Thoracic aorta (tissue), 2 donors: ENCODE measurements around the gene AJM1. TPM values are rescaled to one million over a fixed set of nuclear protein-coding genes. Genes with fewer than 3 reads are reported as not detected.
A peak's percentile ranks its signal among the peaks of the same experiment; 100 is the strongest.
"Not testable (repeated sequence)": the region's sequence is repeated elsewhere in the genome, so short reads cannot be mapped to it uniquely, and the experiment has no call there.

Experiments used
- ATAC-seq: fragments of 150-250 bp; one replicate; pipeline ENCODE4 v1.8.0; 2017; ENCODE audit warnings: low read depth; ENCODE audit not compliant: insufficient number of reproducible peaks, low FRiP score
- DNase-seq: peaks from one replicate; pipeline ENCODE4 v3.0.0-alpha.2; 2020; ENCODE audit warnings: low spot score
- H3K27ac ChIP-seq, 2 donors: fragments of 200-600 bp; sonication (generic); 1 replicate in 1 of 2; 2 replicates in 1 of 2; pipeline ENCODE4 v1.5.1; 2016; ENCODE audit warnings: mild to moderate bottlenecking in 2 of 2, moderate library complexity in 2 of 2
- H3K27me3 ChIP-seq: fragments of 200-600 bp; sonication (generic); replicated peaks from 2 replicates; pipeline ENCODE4 v1.6.0; 2016; ENCODE audit warnings: mild to moderate bottlenecking; ENCODE audit not compliant: insufficient read depth
- H3K36me3 ChIP-seq: fragments of 200-600 bp; sonication (generic); one replicate; pipeline ENCODE4 v1.5.1; 2016
- H3K4me1 ChIP-seq, 2 donors: fragments of 200-600 bp; sonication (generic); 1 replicate in 1 of 2; 2 replicates in 1 of 2; pipeline versions ENCODE4 v1.5.1 to v1.6.0; 2016; ENCODE audit warnings: low read depth in 2 of 2, mild to moderate bottlenecking in 1 of 2; ENCODE audit not compliant: control insufficient read depth in 1 of 2
- H3K4me3 ChIP-seq: fragments of 200-600 bp; sonication (generic); 2 replicates; pipeline ENCODE4 v1.5.1; 2016; ENCODE audit warnings: mild to moderate bottlenecking
- H3K9me3 ChIP-seq: fragments of 200-600 bp; sonication (generic); 2 replicates; pipeline ENCODE4 v1.5.1; 2016
- total RNA-seq, 2 donors: library from RNA; depleted of rRNA; stranded (reverse); fragments of >200 nt; gene quantifications; one replicate each; pipeline versions ENCODE4 v1.1.0 to v1.2.3, GENCODE V29; 2016
- TF ChIP-seq, protein P1 (sequence below): fragments of 200-600 bp; sonication (generic); IDR thresholded peaks from one replicate; pipeline ENCODE4 v1.5.1; 2019; ENCODE audit warnings: antibody characterized with exemption

Gene AJM1
- total RNA-seq, 2 donors from 2014 or later: 7.3 to 9.2 TPM

DNA sequence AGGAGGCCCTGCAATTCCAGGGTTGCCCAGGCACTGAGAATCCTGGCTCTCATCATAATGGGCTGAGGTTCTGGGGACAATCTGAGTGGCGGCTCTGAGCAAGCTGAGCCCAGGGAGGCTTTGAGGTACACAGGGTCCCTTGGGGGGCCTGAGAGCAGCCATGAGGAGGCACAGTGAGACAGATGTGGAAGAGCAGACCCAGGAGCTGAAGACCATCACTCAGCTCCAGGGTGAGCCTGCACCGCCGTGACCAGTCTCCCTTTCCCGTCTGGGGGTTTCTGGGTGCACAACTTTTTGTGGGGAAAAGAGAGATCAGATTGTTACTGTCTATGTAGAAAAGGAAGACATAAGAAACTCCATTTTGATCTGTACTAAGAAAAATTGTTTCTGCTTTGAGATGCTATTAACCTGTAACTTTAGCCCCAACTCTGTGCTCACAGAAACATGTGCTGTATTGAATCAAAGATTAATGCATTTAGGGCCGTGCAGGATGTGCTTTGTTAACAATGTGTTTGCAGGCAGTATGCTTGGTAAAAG is 46.0 kb upstream of the AJM1 start, which contains the start of gene CCDC183:
Gene CCDC183 (plus strand): TSS at position 101 of the 537 bp plus-strand sequence. CDS start 60 bp downstream, at position 161.
- TF ChIP-seq, protein P1, sequence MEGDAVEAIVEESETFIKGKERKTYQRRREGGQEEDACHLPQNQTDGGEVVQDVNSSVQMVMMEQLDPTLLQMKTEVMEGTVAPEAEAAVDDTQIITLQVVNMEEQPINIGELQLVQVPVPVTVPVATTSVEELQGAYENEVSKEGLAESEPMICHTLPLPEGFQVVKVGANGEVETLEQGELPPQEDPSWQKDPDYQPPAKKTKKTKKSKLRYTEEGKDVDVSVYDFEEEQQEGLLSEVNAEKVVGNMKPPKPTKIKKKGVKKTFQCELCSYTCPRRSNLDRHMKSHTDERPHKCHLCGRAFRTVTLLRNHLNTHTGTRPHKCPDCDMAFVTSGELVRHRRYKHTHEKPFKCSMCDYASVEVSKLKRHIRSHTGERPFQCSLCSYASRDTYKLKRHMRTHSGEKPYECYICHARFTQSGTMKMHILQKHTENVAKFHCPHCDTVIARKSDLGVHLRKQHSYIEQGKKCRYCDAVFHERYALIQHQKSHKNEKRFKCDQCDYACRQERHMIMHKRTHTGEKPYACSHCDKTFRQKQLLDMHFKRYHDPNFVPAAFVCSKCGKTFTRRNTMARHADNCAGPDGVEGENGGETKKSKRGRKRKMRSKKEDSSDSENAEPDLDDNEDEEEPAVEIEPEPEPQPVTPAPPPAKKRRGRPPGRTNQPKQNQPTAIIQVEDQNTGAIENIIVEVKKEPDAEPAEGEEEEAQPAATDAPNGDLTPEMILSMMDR: no peak
- Histone ChIP-seq H3K27ac (no peak within 1 kb of the TSS), H3K4me1 (peaks cover 16 to 25% of the 10 kb centered on the region in 2 donors), H3K36me3 (no peaks in the 10 kb centered on the region), H3K4me3 (no peak within 1 kb of the TSS), H3K27me3 (peaks cover 7% of the 10 kb centered on the region), H3K9me3 (no peaks in the 10 kb centered on the region)
- ATAC-seq: no peak
- no peak for DNase-seq

DNA sequence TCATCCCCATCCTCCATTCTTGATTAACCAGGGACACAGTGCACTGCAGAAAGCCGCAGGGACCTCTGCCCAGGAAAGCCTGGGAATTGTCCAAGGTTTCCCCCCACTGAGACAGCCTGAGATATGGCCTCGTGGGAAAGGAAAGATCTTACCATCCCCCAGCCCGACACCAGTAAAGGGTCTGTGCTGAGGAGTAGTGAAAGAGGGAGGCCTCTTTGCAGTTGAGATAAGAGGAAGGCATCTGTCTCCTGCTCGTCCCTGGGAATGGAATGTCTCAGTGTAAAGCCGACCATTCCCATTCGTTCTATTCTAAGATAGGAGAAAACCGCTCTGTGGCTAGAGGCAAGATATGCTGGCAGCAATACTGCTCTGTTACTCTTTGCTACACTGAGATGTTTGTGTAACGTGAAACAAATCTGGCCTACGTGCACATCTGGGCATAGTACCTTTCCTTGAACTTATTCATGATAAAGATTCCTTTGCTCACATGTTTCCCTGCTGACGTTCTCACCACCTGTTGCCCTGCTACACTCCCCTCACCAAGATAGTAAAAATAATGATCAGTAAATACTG is 45.4 kb upstream of the AJM1 start:
- peaks cover 14 to 22% of the 10 kb centered on the region in 2 donors for H3K4me1 ChIP-seq
- H3K4me3 ChIP-seq, H3K9me3 ChIP-seq, ATAC-seq, H3K27me3 ChIP-seq, H3K36me3 ChIP-seq, H3K27ac ChIP-seq, DNase-seq: not testable (repeated sequence)

DNA sequence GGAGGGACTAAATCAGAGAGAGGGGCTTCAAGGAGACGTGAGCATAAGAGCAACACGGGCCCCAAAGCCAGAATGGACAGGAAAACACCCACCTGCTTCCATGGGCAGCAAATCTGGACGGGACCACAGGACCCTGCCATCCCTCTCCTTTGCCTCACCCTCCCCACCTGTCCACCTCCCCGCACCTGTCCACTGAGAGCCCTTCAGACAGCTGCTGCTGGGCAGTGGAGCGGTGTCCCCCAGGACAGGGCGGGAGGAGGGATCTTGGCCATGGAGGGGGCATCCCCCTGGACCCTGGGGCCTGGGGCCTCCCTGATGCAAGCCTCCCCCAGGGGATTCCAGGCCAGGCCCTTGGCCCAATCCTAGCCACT is 43.6 kb upstream of the AJM1 start:
- DNase-seq: no peak
- Histone ChIP-seq H3K27ac (no peak overlapping the region), H3K9me3 (no peaks in the 10 kb centered on the region), H3K4me3 (no peak overlapping the region), H3K27me3 (peaks cover 7% of the 10 kb centered on the region), H3K36me3 (no peaks in the 10 kb centered on the region), H3K4me1 (peaks cover 14 to 15% of the 10 kb centered on the region in 2 donors)
- no peak for ATAC-seq
- TF ChIP-seq, protein P1: no peak

DNA sequence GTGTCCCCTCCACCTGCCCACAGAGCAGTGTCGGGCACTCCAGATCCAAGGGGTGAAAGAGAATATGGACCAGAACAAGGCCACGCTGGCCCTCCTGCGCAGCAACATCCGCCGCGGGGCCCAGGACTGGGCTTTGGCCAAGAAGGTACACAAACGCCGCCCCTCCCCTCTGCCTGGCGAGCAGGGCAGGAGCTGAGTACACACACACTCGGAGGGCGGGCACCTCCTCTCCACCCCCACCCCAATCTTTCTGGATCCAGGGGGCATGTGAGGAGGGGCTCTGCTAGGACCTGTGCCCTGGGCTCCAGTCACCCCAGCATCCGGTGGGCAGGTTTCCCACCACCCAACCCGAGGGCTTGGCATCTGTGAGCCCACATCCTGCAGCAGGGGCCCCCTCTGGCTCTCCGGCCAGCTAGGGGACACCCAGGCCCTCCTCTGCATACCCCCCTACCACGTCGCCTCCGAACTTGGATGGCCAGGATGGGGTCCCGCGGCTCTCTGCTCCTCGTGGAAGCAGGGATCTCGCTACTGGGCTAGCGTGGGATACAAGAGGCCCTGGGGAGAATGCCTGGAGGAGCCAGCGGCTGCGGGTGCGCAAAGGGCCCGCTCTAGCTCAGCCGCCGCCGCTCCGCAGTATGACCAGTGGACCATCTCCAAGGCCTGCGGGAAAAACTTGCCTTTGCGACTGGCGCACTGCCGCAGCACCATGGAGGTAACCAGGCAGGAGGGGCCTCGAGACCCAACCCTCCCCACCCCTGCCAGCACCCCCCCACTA is 43.0 kb upstream of the AJM1 start:
- peaks cover 7% of the 10 kb centered on the region for H3K27me3 ChIP-seq
- H3K4me1 ChIP-seq: peaks cover 14 to 15% of the 10 kb centered on the region in 2 donors
- ATAC-seq (no peak), DNase-seq (no peak)
- no peaks in the 10 kb centered on the region for H3K9me3 ChIP-seq
- H3K36me3 ChIP-seq: no peaks in the 10 kb centered on the region
- no peak overlapping the region for H3K27ac ChIP-seq
- TF ChIP-seq, protein P1: no peak
- H3K4me3 ChIP-seq: peak overlapping the region; percentile 62

DNA sequence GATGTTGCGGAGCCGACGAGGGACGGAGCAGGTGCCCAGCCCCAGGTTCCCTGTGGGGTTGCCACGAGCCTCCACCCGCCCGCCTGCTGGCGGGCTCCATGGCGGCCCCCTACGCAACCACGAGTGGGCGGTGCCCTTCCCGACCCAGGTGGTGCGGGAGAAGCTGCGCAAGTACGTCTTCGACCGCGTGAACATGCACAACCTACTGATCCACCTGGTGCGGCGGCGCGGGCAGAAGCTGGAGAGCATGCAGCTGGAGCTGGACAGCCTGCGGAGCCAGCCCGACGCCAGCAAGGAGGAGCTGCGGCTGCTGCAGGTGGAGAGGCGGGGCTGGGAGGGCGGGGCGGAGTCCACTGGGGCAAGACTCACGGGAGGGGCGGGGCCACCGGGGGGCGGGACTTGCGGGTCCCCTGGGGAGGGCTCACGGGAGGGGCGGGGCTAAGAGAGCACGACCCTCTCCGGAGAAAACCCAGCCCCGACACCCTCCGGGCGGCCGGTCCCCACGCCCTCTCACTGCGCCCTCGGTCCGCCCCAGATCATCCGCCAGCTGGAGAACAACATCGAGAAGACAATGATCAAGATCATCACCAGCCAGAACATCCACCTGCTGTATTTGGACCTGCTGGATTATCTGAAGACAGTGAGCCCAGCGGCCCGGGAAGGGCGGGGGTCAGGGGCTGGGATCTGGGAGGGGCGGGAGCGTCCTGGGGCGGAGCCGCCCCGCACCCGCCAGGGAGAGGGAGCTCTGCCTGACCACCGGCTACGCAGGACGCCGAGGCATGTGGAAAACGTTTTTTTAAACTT is 42.2 kb upstream of the AJM1 start:
- ATAC-seq (no peak), DNase-seq (no peak)
- TF ChIP-seq, protein P1: no peak
- no peaks in the 10 kb centered on the region for H3K36me3 ChIP-seq
- H3K27ac ChIP-seq: no peak overlapping the region
- peaks cover 7% of the 10 kb centered on the region for H3K27me3 ChIP-seq
- H3K4me1 ChIP-seq: peaks cover 14 to 15% of the 10 kb centered on the region in 2 donors
- H3K4me3 ChIP-seq: peak overlapping the region; percentile 62
- no peaks in the 10 kb centered on the region for H3K9me3 ChIP-seq
